Fibroblast of lung (primary cell): ENCODE measurements around the gene EFNB3. TPM values are rescaled to one million over a fixed set of nuclear protein-coding genes. Genes with fewer than 3 reads are reported as not detected.

Experiments
- DNase-seq, 2 donors: peaks; one replicate each; pipeline versions ENCODE4 v3.0.0 to v3.0.0-alpha.2; 2010; ENCODE audit warnings: low read depth in 2 of 2
- H2AFZ ChIP-seq: 2 replicates; pipeline ENCODE4 v1.5.1; 2012; ENCODE audit warnings: low read length, control low read depth, inconsistent platforms
- H3K27ac ChIP-seq: 2 replicates; pipeline ENCODE4 v1.5.1; 2011; ENCODE audit warnings: low read length, control low read depth; ENCODE audit not compliant: insufficient read depth
- H3K27me3 ChIP-seq: 2 replicates; pipeline ENCODE4 v1.5.1; 2011; ENCODE audit warnings: mild to moderate bottlenecking, low read length; ENCODE audit not compliant: control insufficient read depth, insufficient read depth
- H3K36me3 ChIP-seq: 2 replicates; pipeline ENCODE4 v1.5.1; 2011; ENCODE audit warnings: low read length; ENCODE audit not compliant: control insufficient read depth, insufficient read depth
- H3K4me1 ChIP-seq: 2 replicates; pipeline ENCODE4 v1.5.1; 2011; ENCODE audit warnings: low read length; ENCODE audit not compliant: control insufficient read depth, insufficient read depth; ENCODE audit errors: extremely low read depth
- H3K4me2 ChIP-seq: 2 replicates; pipeline ENCODE4 v1.5.1; 2011; ENCODE audit warnings: low read length, control low read depth; ENCODE audit not compliant: insufficient read depth; ENCODE audit errors: extremely low read depth
- H3K4me3 ChIP-seq, 4 experiments: fragments of 200-600 bp in 1 of 4; sonication (generic) in 1 of 4; replicated peaks in 1 of 4; 2 replicates each; pipeline ENCODE4 v1.5.1; 2011 to 2016; ENCODE audit warnings: low read length in 4 of 4, low read depth in 3 of 4, mild to moderate bottlenecking in 3 of 4, control low read depth in 2 of 4, inconsistent platforms in 1 of 4, mixed read lengths in 1 of 4; ENCODE audit not compliant: insufficient read depth in 1 of 4; ENCODE audit errors: control extremely low read depth in 1 of 4
- H3K79me2 ChIP-seq: 2 replicates; pipeline ENCODE4 v1.5.1; 2012; ENCODE audit warnings: mild to moderate bottlenecking, low read length, inconsistent platforms; ENCODE audit not compliant: control insufficient read depth, insufficient read depth
- H3K9ac ChIP-seq: 2 replicates; pipeline ENCODE4 v1.5.1; 2011; ENCODE audit warnings: mild to moderate bottlenecking, low read length, control low read depth; ENCODE audit not compliant: insufficient read depth
- H3K9me3 ChIP-seq: 2 replicates; pipeline ENCODE4 v1.5.1; 2012; ENCODE audit warnings: low read depth, low read length; ENCODE audit not compliant: control insufficient read depth, insufficient read depth
- H4K20me1 ChIP-seq: 2 replicates; pipeline ENCODE4 v1.5.1; 2011; ENCODE audit warnings: low read length; ENCODE audit not compliant: control insufficient read depth, insufficient read depth; ENCODE audit errors: extremely low read depth
- EZH2 ChIP-seq: IDR thresholded peaks from 2 replicates; pipeline ENCODE4 v1.5.1; 2012; ENCODE audit warnings: low read length, control low read depth, mild to moderate bottlenecking; ENCODE audit errors: missing control alignments
- polyA plus RNA-seq, 2 donors: library from polyadenylated mRNA; depleted of rRNA in 1 of 2; stranded (reverse) in 1 of 2; unstranded in 1 of 2; fragments of >200 nt; gene quantifications; 2 replicates each; pipeline ENCODE4 v1.2.1, GENCODE V29; 2011 to 2012; ENCODE audit warnings: missing spikeins in 1 of 2
- total RNA-seq: library from RNA; depleted of rRNA; stranded (reverse); fragments of >200 nt; gene quantifications from 2 replicates; pipeline ENCODE4 v1.2.1, GENCODE V29; 2014
- TF ChIP-seq, protein P1 (sequence below), 2 donors: IDR thresholded peaks in 1 of 2; conservative IDR thresholded peaks in 1 of 2; 1 replicate in 1 of 2; 2 replicates in 1 of 2; pipeline ENCODE4 v1.5.1; 2011 to 2012; ENCODE audit warnings: low read length in 2 of 2, control low read depth in 1 of 2, inconsistent platforms in 1 of 2, low read depth in 1 of 2, mild to moderate bottlenecking in 1 of 2

EFNB3 gene
- total and polyA plus RNA-seq, 2 donors (not counting 1 experiment from before 2014, with no cell fraction given): 0.33 to 3.7 TPM

DNA sequence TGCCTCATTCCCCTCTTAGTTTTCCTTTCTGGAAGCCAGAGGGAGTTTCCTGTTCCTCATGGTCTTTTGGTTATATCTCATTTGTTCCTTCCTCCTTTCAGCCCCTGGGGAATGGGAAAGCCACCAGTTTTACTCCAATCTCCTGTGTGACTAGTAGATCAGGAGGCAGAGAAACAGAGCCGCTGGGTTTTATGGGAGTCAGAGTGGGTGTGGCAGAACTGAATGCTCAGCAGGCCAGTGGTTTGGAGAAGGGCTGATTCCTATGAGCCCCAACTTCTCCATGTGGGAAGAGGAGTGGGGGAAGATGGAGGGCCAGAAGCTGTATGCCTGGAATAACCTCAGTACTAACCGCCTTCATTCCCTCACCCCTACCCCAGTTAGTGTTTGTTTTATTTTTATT, 16.6 kb downstream of the EFNB3 start:
- Histone ChIP-seq H4K20me1 (no peaks in the 10 kb centered on the region), H3K9me3 (no peaks in the 10 kb centered on the region), H3K4me2 (no peak overlapping the region), H3K36me3 (no peaks in the 10 kb centered on the region), H2AFZ (no peak overlapping the region), H3K4me1 (peaks cover under 1% of the 10 kb centered on the region), H3K9ac (no peak overlapping the region), H3K27ac (no peak overlapping the region), H3K27me3 (peaks cover 25% of the 10 kb centered on the region), H3K79me2 (no peaks in the 10 kb centered on the region), H3K4me3 (no peak overlapping the region)
- TF ChIP-seq, protein P1, sequence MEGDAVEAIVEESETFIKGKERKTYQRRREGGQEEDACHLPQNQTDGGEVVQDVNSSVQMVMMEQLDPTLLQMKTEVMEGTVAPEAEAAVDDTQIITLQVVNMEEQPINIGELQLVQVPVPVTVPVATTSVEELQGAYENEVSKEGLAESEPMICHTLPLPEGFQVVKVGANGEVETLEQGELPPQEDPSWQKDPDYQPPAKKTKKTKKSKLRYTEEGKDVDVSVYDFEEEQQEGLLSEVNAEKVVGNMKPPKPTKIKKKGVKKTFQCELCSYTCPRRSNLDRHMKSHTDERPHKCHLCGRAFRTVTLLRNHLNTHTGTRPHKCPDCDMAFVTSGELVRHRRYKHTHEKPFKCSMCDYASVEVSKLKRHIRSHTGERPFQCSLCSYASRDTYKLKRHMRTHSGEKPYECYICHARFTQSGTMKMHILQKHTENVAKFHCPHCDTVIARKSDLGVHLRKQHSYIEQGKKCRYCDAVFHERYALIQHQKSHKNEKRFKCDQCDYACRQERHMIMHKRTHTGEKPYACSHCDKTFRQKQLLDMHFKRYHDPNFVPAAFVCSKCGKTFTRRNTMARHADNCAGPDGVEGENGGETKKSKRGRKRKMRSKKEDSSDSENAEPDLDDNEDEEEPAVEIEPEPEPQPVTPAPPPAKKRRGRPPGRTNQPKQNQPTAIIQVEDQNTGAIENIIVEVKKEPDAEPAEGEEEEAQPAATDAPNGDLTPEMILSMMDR (conservative IDR thresholded peaks at IDR 0.05 in 1 of 2, IDR thresholded peaks at IDR 0.05 in 1 of 2; ENCODE audit: low read depth in 1 of 2, low read length in 2 of 2): no peak
- no peak for TF ChIP-seq EZH2
- no peak for DNase-seq

GRCh38 chr17:7727886-7728285, 22.9 kb downstream of the EFNB3 start:
- TF ChIP-seq, protein P1 (conservative IDR thresholded peaks at IDR 0.05 in 1 of 2, IDR thresholded peaks at IDR 0.05 in 1 of 2; ENCODE audit: low read depth in 1 of 2, low read length in 2 of 2): no peak
- TF ChIP-seq EZH2: no peak
- H3K9me3 ChIP-seq: no peaks in the 10 kb centered on the region
- no peaks in the 10 kb centered on the region for H3K4me1 ChIP-seq
- H3K4me3 ChIP-seq: no peak overlapping the region
- H3K79me2 ChIP-seq: no peaks in the 10 kb centered on the region
- no peak overlapping the region for H3K27ac ChIP-seq
- H4K20me1 ChIP-seq: no peaks in the 10 kb centered on the region
- H3K27me3 ChIP-seq: peaks cover 2% of the 10 kb centered on the region
- no peak overlapping the region for H3K9ac ChIP-seq
- H2AFZ ChIP-seq: no peak overlapping the region
- H3K36me3 ChIP-seq: no peaks in the 10 kb centered on the region
- no peak for DNase-seq
- H3K4me2 ChIP-seq: no peak overlapping the region

- H3K27me3 ChIP-seq: peaks cover 12% of the 10 kb centered on the region
- H3K79me2 ChIP-seq: no peaks in the 10 kb centered on the region
- H3K4me3 ChIP-seq: no peak overlapping the region
- no peaks in the 10 kb centered on the region for H3K9me3 ChIP-seq
- H3K4me2 ChIP-seq: no peak overlapping the region
- no peak for TF ChIP-seq EZH2
- TF ChIP-seq, protein P1 (conservative IDR thresholded peaks at IDR 0.05 in 1 of 2, IDR thresholded peaks at IDR 0.05 in 1 of 2; ENCODE audit: low read depth in 1 of 2, low read length in 2 of 2): no peak
- H3K9ac ChIP-seq: no peak overlapping the region
- H3K36me3 ChIP-seq: no peaks in the 10 kb centered on the region
- no peak overlapping the region for H3K27ac ChIP-seq
- no peak overlapping the region for H2AFZ ChIP-seq
- H3K4me1 ChIP-seq: no peaks in the 10 kb centered on the region
- no peaks in the 10 kb centered on the region for H4K20me1 ChIP-seq
- no peak for DNase-seq
These were observed 24.8 kb downstream of the EFNB3 start for GRCh38 chr17:7729816-7730215.
